ENCODE data around the gene PLGRKT. TPM values are rescaled to one million over a fixed set of nuclear protein-coding genes. Genes with fewer than 3 reads are reported as not detected.

PLGRKT gene
- total RNA-seq, 1 donor from 2014 or later = 28.5 TPM

DNA sequence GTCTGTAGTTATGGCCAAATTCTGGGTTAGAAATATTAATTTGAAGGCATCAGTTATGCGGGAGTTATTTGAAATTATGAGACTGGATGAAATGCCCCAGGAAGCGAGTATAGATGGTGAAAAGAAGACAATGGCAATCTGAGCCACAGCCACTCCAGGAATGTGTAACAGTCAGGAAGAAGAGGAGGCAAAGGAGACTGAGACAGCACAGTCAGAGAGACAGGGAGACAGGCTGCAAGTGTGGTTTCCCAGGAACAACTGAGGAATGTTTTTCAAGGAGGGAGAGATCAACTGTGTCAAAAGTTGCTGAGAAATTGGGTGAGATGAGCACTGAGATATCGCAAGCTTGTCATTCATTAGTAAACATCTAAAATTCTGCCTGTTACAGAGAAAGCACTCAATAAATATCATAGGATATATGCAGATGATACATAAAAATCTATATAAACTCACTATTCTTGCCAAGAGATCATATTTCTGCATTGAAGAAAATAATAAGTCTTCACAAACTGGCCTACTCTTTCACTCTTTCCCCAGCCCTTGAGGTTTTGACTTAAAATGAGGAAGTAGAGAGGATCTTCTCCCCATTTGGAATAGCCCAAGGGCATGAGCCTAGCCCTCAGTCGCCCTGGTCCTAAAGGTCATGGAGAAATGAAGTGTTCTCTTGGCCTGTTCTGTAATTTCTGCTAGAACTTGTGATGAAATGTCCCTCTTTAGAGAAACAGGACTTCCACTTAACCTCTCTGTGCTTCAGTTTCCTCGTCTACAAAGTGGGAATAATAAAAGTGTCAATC lies 49.5 kb downstream of the PLGRKT start:
- TF ChIP-seq, protein P1, sequence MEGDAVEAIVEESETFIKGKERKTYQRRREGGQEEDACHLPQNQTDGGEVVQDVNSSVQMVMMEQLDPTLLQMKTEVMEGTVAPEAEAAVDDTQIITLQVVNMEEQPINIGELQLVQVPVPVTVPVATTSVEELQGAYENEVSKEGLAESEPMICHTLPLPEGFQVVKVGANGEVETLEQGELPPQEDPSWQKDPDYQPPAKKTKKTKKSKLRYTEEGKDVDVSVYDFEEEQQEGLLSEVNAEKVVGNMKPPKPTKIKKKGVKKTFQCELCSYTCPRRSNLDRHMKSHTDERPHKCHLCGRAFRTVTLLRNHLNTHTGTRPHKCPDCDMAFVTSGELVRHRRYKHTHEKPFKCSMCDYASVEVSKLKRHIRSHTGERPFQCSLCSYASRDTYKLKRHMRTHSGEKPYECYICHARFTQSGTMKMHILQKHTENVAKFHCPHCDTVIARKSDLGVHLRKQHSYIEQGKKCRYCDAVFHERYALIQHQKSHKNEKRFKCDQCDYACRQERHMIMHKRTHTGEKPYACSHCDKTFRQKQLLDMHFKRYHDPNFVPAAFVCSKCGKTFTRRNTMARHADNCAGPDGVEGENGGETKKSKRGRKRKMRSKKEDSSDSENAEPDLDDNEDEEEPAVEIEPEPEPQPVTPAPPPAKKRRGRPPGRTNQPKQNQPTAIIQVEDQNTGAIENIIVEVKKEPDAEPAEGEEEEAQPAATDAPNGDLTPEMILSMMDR (IDR thresholded peaks at IDR 0.05; ENCODE audit: insufficient read depth, low read length, poor library complexity, severe bottlenecking) = no peak
- H3K36me3 ChIP-seq (ENCODE audit: control insufficient read depth, insufficient read depth, low read length) = no peaks in the 10 kb centered on the region
- H3K27me3 ChIP-seq (ENCODE audit: control insufficient read depth, insufficient read depth, low read length) = no peaks in the 10 kb centered on the region
- DNase-seq (ENCODE audit: low read depth) = no peak
- no peak overlapping the region for H3K4me3 ChIP-seq (ENCODE audit: low read depth, low read length)

GRCh38 chr9:5384436-5384835 lies 53.3 kb downstream of the PLGRKT start:
- TF ChIP-seq, protein P1 (IDR thresholded peaks at IDR 0.05; ENCODE audit: insufficient read depth, low read length, poor library complexity, severe bottlenecking) = no peak
- no peak for DNase-seq (ENCODE audit: low read depth)
- no peak overlapping the region for H3K4me3 ChIP-seq (ENCODE audit: low read depth, low read length)
- H3K27me3 ChIP-seq (ENCODE audit: control insufficient read depth, insufficient read depth, low read length) = no peaks in the 10 kb centered on the region
- H3K36me3 ChIP-seq (ENCODE audit: control insufficient read depth, insufficient read depth, low read length) = no peaks in the 10 kb centered on the region

- Histone ChIP-seq H3K27me3 (ENCODE audit: control insufficient read depth, insufficient read depth, low read length) (no peaks in the 10 kb centered on the region), H3K4me3 (ENCODE audit: low read depth, low read length) (no peak overlapping the region), H3K36me3 (ENCODE audit: control insufficient read depth, insufficient read depth, low read length) (no peaks in the 10 kb centered on the region)
- no peak for DNase-seq (ENCODE audit: low read depth)
- TF ChIP-seq, protein P1 (IDR thresholded peaks at IDR 0.05; ENCODE audit: insufficient read depth, low read length, poor library complexity, severe bottlenecking) = no peak
These were observed 55.2 kb downstream of the PLGRKT start for GRCh38 chr9:5382479-5382878.

GRCh38 chr9:5375790-5376477 lies 61.8 kb downstream of the PLGRKT start:
- Histone ChIP-seq H3K4me3 (ENCODE audit: low read depth, low read length) (no peak overlapping the region), H3K27me3 (ENCODE audit: control insufficient read depth, insufficient read depth, low read length) (no peaks in the 10 kb centered on the region), H3K36me3 (ENCODE audit: control insufficient read depth, insufficient read depth, low read length) (no peaks in the 10 kb centered on the region)
- no peak for DNase-seq (ENCODE audit: low read depth)
- TF ChIP-seq, protein P1 (IDR thresholded peaks at IDR 0.05; ENCODE audit: insufficient read depth, low read length, poor library complexity, severe bottlenecking) = no peak

GRCh38 chr9:5375091-5375490 lies 62.6 kb downstream of the PLGRKT start:
- TF ChIP-seq, protein P1 (IDR thresholded peaks at IDR 0.05; ENCODE audit: insufficient read depth, low read length, poor library complexity, severe bottlenecking) = no peak
- DNase-seq (ENCODE audit: low read depth) = no peak
- H3K27me3 ChIP-seq (ENCODE audit: control insufficient read depth, insufficient read depth, low read length) = no peaks in the 10 kb centered on the region
- no peaks in the 10 kb centered on the region for H3K36me3 ChIP-seq (ENCODE audit: control insufficient read depth, insufficient read depth, low read length)
- H3K4me3 ChIP-seq (ENCODE audit: low read depth, low read length) = no peak overlapping the region
